GM21423 (cell line): Measurements from ENCODE around the gene HNRNPUL2.

Experiments
- ATAC-seq: cut with Tn5 transposase; IDR thresholded peaks from one replicate; pipeline ENCODE4 v1.9.1; 2021; ENCODE audit warnings: mild to moderate bottlenecking, moderate library complexity; ENCODE audit not compliant: unreplicated experiment

The HNRNPUL2 gene

DNA sequence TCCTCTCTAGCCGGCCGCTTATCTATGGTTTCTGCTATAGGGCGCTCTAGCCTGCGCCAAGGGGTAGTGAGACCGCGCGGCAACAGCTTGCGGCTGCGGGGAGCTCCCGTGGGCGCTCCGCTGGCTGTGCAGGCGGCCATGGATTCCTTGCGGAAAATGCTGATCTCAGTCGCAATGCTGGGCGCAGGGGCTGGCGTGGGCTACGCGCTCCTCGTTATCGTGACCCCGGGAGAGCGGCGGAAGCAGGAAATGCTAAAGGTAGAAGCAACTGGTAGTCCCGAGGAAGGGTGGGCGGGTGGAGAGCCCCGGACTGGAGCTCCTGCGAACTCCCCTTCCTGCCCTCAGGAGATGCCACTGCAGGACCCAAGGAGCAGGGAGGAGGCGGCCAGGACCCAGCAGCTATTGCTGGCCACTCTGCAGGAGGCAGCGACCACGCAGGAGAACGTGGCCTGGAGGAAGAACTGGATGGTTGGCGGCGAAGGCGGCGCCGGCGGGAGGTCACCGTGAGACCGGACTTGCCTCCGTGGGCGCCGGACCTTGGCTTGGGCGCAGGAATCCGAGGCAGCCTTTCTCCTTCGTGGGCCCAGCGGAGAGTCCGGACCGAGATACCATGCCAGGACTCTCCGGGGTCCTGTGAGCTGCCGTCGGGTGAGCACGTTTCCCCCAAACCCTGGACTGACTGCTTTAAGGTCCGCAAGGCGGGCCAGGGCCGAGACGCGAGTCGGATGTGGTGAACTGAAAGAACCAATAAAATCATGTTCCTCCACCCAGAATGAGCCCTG lies 55.5 kb downstream of the HNRNPUL2 start, which contains the start of the genes LBHD1 and UQCC3:
Gene LBHD1, minus strand, starts transcription at position 660 of the 782 bp plus-strand sequence. CDS start 2,236 bp downstream, outside the sequence.
Gene UQCC3, plus strand, starts transcription at position 66 of the 782 bp plus-strand sequence. Its CDS starts 73 bp downstream, at position 139.
- peak; percentile 60 for ATAC-seq

DNA sequence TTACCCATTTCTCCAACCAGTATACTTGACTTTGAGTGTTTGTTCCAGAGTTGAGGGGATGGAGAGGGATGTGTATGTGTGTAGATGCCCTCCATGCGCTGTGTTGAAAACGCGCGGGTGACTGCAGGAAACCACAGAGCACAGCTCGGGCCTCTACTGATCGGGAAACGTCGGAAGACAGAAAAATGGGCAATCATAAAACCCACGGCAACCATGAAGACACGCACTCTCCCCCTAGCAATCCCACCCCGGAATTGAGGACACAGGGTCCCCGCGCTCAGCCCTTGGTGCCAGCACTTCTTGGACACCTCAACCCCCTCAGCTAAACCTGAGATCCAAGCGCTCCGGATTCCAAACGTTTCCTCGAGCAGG lies 56.0 kb downstream of the HNRNPUL2 start:
- ATAC-seq: no peak

DNA sequence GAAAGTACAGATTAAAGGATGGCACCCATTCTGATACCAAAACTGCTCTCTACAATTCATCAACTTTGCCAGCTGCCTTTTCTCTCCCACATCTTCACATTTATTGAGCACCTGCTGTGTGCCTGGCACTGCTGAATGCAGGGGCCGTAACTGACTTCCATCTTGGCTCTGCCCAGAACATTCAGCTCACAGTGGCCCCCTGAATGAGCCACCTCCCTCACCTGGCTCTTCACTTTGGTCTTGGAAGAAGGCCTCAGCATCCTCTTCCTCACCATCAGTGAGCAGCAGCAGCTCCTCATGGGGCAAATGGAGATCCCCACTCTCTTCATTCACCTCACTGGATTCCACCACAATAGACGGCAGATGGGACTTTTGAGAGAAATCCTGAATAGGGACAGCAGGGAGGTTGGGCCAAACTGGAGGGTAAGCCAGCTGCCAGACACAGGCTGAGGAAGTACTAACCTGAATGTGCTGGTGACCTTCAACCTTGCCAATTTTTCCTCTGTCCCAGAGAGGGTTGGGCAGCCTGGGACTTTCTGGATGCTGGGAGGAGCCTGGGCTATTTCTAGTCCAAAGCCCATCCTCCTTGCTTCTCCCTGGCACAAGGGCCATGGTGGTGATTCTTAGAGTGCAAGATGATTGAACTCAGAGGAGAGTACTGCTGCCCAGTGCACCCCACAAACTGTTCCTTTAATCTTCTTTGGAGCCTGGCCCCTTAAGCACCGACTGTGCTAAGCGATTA lies 57.7 kb downstream of the HNRNPUL2 start:
- ATAC-seq: no peak

DNA sequence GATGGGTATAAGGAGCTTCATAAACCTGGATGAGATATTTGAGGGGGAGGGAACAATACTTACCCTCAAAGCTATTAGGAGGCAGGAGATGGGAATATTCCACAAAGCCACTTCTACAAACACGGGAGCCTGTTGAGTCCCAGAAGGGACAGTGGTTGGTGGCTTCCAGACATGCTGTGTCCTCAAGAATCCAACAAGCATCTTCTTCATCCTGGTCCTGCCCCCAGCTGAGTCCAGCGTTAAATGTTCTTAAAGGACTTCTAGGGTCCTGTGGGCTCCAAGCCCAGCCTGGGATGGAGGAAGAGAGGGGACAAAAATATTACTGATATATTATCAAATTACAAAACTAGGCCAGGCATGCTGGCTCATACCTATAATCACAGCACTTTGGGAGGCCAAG lies 59.8 kb downstream of the HNRNPUL2 start:
- no peak for ATAC-seq

DNA sequence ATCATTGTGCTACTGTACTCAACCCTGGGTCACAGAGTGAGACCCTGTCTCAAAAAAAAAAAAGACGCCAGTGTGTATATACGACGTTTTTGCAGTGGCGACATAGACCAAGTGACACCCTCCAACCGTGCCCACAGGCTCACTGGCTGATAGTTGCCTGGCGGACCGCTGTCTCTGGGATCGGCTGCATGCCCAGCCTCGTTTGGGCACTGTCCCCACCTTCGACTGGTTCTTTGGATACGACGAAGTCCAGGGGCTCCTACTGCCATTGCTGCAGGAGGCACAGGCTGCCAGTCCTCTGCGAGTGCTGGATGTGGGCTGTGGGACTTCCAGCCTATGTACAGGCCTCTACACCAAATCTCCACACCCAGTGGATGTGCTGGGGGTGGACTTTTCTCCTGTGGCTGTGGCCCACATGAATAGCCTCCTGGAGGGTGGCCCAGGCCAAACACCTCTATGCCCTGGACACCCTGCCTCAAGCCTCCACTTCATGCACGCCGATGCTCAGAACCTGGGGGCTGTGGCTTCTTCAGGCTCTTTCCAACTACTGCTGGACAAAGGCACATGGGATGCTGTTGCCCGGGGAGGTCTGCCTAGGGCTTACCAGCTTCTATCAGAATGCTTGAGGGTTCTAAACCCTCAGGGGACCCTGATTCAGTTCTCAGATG lies 60.9 kb downstream of the HNRNPUL2 start:
- ATAC-seq: no peak

DNA sequence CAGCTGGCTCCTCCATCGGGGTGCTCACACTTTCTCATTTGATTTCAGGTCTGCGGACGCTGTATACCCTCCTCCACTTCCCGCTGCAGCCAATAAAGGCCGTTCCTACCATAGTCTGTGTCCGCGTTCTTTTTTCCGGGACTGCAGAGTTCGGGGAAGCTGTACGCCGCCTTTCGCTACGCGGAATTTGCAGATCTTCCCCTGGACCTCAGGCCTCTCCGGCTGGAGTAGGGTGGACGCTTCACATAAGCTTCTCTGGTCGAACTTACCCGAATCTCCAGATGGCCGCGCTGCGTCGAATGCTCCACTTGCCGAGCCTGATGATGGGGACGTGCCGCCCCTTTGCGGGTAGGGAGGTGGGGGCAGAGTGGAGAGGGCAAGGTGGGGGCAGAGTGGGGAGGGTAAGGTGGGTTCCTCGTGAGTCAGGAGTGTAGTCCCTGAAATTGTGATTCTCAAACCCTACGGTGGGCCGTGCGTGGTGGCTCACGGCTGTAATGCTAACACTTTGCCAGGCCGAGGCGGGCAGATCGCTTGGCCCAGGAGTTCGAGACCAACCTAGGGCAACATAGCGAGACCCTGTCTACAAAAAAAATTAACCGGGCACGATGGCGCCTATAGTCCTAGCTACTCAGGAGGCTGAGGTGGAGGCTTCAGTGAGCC lies 61.5 kb downstream of the HNRNPUL2 start:
- peak; percentile 18 for ATAC-seq

DNA sequence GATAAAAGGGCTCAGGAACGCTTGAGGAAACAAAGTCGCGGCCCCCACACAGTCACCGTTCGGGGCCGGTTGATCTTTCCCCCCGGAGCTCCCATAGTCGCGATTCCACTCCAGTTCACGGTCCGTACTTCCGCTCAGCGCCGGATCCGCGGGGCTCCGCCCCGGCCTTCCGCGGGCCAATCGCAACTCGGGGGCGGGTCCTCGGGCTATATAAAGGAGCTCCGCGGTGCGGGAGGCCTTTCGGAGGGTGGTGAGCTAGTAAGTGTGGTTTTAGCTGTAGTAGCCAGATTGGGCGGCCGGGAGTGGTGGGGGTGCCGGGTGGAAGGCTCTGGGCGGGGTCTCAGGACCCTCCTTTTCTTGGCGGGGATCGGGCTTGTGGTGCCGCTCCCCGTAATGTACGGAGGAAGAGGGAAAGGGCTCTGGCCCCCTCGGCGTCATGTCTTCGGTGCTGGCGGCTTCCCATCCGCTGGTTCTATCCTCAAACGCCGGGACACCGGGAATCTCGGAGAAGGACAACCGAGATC lies 62.1 kb downstream of the HNRNPUL2 start, which contains the start of the genes C11orf98 and CSKMT:
Gene C11orf98, minus strand, starts transcription at position 136 of the 524 bp plus-strand sequence. Its CDS starts 41 bp downstream, at position 95.
Gene CSKMT, plus strand, starts transcription at position 238 of the 524 bp plus-strand sequence. CDS start 568 bp downstream, outside the sequence.
- peak; percentile 86 for ATAC-seq

DNA sequence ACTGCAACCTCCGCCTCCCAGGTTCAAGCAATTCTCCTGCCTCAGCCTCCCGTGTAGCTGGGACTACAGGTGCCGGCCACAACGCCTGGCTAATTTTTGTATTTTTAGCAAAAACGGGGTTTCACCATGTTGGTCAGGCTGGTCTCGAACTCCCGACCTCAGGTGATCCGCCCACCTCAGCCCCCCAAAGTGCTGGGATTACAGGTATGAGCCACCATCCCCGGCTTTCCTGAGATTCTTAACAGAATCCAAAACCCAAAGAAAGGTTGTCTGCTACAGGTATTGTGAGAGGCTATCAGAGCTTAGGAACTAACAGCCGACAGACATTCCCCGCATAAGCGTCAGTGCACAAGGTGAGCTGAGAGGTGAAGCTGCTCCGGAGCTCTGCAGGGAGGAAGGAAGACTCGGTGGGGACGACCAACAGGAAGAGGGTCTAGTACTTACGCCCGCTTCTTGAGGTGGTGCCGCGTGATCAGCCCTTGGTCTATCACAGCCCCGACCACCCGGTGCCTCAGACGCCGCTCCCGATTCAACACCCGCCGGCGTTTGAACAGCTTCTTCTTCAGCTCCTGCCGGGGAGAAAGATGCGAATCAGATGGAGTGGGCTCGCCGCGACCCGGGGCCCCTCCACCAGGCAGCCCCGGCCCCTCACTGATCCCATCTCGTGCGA lies 62.7 kb downstream of the HNRNPUL2 start:
- ATAC-seq: peak; percentile 21
